HG02642 (cell line): ENCODE data around the gene TBCD.
A peak's percentile ranks its signal among the peaks of the same experiment; 100 is the strongest.
"Not testable (repeated sequence)": the region's sequence is repeated elsewhere in the genome, so short reads cannot be mapped to it uniquely, and the experiment has no call there.

ENCODE experiments used
- ATAC-seq: cut with Tn5 transposase; IDR thresholded peaks from one replicate; pipeline ENCODE4 v1.9.1; 2021; ENCODE audit warnings: mild to moderate bottlenecking; ENCODE audit not compliant: unreplicated experiment, poor library complexity

The TBCD gene

DNA sequence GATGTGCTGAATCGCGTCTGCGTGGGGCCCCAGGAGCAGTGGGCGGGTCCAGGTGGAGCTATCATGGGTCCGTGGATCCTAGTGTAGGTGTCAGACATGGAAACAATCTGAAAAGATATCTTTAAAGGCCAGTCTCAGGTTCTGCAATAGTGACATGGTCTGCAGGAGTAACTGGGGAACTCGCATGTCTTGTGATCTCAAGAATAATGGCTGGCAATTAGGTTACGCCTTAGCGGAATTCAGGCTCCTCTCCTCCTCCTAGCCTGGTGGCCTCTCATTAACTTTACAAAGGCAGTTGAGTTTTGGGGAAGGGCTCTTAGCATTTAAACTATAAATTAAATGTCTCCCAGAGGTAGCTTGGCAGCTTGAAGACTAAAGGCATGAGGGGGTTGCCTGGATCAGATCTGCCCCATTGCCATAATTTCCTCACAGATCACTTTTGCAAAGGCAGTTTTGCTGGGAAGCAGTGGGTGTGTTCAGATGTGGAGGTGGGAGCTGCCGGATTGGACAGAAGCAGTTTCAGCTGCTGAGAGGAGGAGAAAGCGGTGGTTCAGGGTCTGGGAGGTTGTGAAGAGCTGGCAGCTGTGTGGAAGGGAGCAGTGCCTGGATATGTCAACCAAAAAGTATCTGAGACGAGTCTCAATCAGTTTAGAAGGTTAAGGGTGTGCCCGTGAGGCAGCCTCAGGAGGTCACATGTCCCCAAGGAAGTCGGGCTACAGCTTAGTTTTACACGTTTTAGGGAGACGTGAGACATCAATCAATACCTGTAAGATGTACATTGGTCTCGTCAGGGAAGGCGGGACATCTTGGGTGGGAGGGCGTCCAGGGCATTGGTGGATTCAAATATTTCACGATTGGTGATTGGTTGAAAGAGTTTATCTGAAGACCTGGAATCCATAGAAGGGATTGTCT is 2.7 kb downstream of the TBCD start:
- ATAC-seq, result no peak

DNA sequence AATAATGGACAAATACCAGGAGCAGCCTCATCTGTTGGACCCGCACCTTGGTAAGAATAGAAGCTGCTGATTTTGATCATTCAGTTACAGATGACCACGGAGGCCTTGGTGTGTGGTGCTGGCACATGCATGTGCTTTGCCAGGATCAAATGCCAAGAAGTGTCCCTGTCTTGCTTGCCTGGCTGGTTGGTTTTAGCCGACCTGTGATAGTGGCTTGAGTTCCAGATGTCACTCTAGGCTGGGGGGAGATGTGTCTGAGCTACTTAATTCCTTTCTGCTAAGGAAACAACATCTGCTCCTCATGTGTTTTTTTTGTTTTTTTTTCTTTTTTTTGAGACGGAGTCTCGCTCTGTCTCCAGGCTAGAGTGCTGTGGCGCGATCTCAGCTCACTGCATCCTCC is 4.3 kb downstream of the TBCD start:
- no peak for ATAC-seq

DNA sequence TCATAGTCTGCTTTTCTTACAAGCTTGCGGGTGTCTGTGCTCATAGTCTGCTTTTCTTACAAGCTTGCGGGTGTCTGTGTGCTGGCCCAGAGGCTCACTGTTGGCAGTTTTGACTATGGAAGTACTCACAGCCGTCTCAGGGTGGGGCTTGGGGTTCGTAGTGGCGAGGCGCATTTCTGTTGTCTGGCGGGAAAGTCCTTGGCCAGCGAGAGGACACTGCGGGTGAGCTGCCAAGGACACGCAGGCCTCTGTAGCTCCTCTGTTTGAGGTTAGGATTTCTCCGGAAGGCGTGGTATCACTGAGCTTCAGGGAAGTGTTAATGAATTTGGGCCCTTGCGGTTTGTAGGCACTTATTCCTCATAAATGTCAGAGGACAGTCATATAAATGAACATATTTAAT is 13.5 kb downstream of the TBCD start:
- ATAC-seq, result no peak

DNA sequence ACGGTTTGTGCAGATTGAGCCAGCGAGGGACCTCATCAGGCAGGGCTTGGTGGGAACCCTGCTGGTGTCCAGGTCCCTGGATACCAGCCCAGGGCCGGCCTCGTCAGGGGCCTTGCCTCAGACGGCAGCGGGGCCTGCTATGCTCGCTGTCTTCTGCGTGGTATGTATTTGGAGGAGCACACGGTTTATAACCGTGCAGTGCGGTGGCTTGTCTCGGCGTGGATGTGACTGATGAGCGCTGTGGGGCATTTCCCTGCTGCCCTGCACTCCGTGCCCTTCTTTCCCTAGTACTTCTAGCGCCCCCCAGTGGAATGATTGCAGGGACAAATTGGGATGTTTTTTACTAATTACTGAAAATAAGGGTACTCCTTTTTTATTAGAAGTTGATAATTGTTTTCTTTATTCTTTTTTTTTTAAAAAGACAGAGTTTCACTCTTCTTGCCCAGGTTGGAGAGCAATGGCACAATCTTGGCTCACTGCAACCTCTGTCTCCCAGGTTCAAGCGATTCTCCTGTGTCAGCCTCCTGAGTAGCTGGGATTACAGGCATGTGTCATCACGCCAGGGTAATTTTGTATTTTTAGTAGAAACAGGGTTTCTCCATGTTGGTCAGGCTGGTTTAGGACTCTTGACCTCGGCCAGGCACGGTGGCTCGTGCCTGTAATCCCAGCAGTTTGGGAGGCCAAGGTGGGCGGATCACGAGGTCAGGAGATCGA is 15.3 kb downstream of the TBCD start:
- ATAC-seq, result no peak

DNA sequence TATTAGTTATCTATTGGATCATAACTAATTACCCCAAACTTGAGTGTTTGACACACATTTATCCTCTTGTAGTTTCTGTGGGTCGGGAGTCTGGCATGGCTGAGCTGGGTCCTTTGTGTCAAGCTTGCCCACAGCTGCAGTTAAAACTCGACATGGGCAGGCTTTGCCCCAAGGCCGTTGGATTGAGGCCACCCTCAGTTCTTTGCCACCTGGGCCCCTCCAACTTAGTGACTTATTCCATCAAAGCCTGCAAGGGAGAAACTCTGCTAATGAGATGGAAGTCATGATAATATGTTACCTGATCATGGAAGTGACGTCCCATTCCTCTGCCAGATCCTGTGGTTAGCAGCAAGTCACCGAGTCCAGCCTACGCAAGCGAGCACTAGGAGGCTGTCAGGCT is 17.2 kb downstream of the TBCD start:
- ATAC-seq, result no peak

DNA sequence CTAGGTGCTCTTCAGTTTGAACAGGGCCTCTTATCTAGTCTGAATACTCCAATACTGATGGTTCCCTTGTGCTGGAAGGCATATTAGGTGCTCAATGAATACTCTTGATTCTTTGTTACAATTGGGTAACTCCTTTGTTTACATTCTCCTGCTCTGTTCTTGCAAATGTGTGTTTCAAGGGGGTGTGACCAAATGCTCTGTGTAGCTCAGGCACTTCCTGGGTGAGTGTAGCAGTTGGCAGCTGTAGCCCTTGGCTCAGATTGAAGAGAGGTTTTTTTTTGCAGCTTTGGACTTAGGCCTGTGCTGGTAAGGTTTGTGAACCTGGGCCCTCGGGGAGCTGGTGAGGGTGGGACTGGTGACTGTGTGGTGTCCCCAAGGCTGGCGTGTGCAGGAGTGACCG is 20.2 kb downstream of the TBCD start:
- ATAC-seq, result no peak

DNA sequence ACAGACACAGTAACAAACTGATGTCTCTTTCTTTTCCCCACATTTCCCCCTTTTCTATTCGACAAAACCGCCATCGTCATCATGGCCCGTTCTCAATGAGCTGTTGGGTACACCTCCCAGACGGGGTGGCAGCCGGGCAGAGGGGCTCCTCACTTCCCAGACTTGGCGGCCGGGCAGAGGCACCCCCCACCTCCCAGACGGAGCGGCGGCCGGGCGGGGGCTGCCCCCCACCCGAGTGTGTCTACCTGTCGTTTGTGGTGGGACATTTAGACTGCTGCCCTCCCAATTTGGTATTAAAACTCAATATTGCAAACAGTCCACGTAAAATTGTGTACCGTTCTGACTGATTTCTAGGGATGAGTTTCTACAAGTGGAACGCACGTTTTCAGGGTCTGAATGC is 22.6 kb downstream of the TBCD start:
- not testable (repeated sequence) for ATAC-seq

DNA sequence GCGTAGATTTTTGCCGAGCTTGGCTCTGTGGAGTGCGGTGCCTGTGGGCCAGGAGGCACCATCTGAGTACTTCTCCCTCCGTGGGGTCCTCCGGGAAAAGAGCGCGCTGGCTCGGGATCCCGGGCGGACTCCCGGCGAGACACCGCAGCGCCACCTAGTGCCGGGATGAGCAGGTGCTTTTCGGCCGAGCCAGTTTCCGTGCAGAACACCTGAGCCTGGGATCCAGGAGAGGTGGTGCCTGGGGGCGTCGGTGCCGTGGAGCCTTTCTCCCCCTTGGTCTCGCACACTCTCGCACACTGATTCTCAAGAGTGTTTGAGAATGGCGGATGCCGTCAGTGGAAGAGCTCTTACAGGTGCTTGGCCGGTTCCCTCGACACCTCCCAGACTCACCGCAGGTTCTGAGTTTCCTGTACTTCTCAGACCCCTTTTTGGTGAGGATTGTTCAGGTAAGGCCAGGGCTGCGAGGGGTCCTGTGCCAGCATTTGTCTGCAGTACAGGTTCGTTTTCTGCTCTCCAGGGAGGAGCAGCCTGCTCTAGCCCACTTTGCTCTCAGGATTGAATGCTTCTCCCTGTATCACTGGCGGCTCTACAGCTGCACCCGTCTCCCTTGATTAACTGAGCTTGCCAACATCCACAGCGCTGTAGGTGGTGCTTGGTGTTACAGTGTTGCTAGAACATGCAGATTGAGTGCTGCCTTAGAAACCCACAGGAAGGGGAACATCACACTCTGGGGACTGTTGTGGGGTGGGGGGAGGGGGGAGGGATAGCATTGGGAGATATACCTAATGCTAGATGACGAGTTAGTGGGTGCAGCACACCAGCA is 23.3 kb downstream of the TBCD start:
- ATAC-seq, result no peak

DNA sequence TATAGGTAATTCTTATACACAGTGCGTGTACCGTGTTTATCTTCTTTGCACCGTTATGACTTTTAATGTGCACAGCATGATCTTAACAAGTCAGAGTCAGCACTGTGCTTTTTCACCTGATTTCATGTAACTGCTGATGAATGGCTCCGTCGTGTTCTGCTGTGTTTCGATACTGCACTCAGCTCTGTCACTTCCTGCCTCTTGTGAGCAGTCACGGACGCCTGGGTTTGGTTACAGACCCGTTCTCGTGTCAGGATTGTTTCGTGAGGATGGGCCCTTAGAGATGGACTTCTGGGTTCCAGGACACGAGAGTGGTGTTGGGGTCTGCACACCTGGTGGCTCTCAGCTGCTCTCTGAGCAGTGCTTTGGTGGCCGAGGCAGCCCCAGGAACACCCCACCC is 24.6 kb downstream of the TBCD start:
- ATAC-seq, result no peak

DNA sequence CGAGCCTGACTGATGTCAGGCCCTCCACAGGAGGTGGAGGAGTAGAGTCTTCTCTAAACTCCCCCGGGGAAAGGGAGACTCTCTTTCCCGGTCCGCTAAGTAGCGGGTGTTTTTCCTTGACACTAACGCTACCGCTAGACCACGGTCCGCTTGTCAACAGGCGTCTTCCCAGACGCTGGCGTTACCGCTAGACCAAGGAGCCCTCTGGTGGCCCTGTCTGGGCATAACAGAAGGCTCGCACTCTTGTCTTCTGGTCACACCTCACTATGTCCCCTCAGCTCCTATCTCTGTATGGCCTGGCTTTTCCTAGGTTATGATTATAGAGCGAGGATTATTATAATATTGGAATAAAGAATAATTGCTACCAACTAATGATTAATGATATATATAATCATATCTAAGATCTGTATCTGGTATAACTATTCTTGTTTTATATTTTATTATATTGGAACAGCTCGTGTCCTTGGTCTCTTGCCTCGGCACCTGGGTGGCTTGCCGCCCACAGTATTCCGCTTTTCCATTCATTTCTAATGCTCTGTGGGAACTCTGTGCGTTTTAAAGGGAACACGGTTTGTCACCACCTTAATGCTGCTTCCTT is 26.0 kb downstream of the TBCD start:
- ATAC-seq, result not testable (repeated sequence)

DNA sequence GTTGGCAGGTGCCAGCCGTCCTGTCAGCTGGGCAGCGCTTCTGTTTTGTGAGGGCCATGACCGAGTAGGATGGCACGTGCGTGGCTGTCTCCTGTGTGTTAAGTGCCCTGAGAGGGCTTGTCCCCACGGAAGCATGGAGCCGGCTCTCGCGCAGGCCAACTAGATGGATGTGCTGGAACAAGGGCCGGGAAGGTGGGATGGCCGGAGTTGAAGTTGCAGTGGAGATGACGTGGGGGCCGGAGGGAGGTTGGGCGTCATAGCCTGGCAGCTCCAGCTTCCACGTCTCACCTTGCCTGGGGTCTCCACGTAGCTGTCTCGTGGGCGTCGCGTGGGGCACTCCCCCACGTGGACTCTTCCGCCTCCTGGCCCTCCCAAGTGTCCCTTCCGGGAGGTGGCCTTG is 27.7 kb downstream of the TBCD start:
- ATAC-seq, result no peak

DNA sequence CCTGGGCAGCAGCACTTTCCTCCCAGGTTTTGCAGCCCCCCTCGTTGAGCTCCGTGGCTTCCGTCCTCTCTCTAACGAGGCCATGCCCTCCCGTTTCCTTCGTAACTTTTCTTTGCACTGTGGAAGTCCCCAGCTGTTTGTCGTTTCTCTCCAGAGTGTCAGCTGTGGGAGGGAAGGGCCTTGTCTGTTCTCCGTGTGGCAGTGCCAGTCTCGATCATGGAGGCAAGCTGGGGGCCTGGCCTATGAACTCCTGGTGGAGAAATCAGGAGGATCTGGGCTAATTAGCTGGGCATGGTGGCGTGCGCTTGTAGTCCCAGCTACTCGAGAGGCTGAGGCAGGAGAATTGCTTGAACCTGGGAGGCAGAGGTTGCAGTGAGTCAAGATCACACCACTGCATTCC is 28.3 kb downstream of the TBCD start:
- ATAC-seq, result no peak

DNA sequence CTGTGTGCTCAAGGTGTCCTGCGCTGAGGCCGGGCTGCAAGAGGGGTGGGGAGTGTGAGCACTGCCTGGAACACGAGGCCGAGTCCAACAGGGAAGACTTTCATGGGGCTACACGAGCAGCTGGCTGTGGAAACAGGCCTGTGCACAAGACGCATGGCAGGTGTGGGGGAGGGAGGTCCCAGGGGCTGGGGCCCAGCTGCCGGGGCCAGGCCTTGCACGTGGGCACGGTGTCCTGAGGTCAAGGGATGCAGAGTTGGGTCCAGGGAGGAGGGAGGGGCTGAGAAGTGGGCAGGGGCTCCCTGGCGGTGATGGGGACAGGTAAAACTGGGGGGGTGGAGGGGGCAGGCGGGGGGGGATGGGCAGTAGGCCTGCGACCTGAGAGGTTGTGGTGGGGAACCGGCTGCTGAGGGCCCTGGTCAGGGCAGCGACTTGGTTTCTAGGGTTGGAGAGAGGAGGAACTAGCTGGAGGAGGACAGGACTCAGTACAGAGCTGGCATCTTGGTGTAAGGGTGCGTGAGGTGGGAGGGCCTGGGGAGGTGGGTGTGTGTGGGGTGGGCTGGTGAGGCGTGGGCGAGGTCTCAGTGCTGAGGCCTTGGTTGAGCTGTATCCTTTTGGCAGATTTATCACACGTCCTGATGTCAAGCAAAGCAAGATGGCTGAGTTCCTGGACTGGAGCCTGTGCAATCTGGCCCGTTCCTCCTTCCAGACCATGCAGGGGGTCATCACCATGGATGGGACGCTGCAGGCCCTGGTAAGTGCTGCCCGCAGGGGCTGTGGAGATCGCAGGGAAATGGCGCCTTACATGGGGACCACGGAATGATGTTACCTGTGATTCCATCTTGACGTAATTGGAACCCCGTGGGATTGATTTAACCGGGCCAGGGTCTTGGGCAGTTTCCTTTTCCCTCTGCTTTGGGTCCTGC is 29.4 kb downstream of the TBCD start:
- ATAC-seq, result no peak

DNA sequence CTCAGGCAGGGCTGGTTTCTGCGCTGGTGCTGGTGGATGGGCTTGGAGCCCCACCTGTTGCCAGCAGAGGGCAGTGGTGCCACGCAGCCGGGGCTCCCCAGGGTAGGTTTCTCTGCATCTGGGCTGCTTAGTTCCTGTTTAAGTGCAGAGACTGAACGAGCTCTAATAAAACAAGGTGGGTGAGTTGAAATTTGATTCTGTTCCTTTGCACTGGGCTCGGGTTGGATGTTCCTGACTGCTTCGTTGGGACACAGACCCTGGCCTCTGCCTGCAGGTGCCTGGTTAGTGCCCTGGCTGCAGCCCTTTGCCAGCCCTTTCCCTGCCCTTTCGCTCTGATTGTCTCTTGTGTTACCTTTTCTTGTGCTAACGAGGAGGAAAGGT is 30.0 kb downstream of the TBCD start:
- peak; percentile 80 for ATAC-seq

DNA sequence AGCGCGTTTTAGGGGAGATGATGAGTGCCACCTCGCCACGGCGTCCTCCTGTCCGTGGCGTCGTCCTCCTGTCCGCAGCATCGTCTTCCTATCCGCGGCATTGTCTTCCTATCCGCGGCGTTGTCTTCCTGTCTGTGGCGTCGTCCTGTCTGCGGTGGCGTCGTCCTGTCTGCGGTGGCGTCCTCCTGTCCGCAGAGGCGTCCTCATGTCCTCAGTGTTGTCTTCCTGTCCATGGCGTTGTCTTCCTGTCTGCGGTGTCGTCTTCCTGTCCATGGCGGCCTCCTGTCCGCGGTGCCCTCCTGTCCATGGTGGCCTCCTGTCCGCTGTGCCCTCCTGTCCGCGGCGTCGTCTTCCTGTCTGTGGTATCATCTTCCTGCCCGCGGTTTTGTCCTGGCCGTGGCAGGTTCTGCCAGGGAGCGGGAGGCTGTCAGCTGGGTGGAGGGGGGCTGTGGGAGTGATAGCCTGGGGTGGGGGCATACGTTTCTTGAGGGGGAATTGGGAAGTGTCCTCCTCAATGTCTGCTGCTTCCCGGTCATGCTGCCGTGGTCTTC is 30.9 kb downstream of the TBCD start:
- no peak for ATAC-seq

DNA sequence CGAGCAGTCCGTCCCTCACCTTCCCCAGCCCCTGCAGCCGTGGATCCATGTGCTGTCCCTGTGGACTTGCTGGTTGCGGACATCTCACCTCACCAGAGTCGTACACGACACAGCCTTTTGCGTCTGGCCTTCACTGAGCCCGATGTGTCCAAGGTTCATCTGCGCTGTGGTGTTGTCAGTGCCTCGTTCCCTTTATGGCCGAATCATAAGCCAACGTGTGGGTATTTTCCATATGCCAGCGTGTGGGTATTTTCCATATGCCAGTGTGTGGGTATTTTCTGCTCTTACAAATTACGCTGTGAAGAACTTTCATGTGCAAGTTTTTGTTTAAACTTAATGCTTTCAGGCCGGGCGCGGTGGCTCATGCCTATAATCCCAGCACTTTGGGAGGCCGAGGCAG is 31.6 kb downstream of the TBCD start:
- no peak for ATAC-seq

DNA sequence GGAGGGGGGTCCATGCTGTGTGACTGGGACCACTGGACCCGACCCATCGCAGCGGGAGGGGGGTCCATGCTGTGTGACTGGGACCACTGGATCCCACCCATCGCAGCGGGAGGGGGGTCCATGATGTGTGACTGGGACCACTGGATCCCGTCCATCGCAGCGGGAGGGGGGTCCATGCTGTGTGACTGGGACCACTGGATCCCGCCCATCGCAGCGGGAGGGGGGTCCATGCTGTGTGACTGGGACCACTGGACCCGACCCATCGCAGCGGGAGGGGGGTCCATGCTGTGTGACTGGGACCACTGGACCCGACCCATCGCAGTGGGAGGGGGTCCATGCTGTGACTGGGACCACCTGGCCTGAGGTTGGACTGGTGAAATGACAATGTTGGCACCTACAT is 33.7 kb downstream of the TBCD start:
- not testable (repeated sequence) for ATAC-seq

DNA sequence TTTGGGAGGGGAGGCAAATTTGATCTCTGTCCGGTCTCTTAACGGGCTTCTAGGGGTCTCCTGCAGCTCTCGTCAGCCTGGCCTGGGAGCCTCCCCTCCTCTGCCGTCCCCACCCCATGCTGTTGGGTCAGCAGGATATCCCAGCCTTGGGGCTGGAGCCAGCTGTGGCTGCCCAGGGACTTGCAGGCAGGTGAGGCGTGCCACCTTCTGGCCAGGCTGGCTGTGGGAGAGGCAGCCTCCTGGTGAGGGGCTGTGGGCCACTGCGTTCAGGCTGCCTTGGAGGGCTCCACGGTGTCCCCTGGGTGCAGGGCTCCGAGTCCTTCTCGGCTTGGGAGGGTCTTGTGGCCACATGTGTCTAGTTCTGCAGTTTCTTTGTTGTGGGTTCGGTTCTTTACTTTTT is 34.6 kb downstream of the TBCD start:
- ATAC-seq, result no peak
